ENCODE data around the gene GIT2. TPM values are rescaled to one million over a fixed set of nuclear protein-coding genes. Genes with fewer than 3 reads are reported as not detected.

GIT2 gene
- total RNA-seq, 2 donors from 2014 or later: 24.8 to 26.8 TPM

GRCh38 chr12:109890620-109891170 is 105.5 kb downstream of the GIT2 start:
- Histone ChIP-seq H3K9me3 (no peaks in the 10 kb centered on the region), H3K4me1 (peaks cover 0 to 11% of the 10 kb centered on the region in 2 donors), H3K36me3 (no peaks in the 10 kb centered on the region), H3K27me3 (no peaks in the 10 kb centered on the region), H3K4me3 (no peak overlapping the region), H3K27ac (no peak overlapping the region)
- no peak for DNase-seq (ENCODE audit: low spot score)
- no peak for TF ChIP-seq CTCF (IDR thresholded peaks at IDR 0.05)

- TF ChIP-seq CTCF (IDR thresholded peaks at IDR 0.05): no peak
- Histone ChIP-seq H3K36me3 (no peaks in the 10 kb centered on the region), H3K4me1 (peaks cover 0 to 11% of the 10 kb centered on the region in 2 donors), H3K27ac (peak overlapping the region; percentile 24 to 61), H3K4me3 (no peak overlapping the region), H3K27me3 (no peaks in the 10 kb centered on the region), H3K9me3 (no peaks in the 10 kb centered on the region)
- DNase-seq (ENCODE audit: low spot score): no peak
Measured at GRCh38 chr12:109888179-109889020, 107.8 kb downstream of the GIT2 start.

GRCh38 chr12:109885616-109886015 is 110.6 kb downstream of the GIT2 start:
- no peak for TF ChIP-seq CTCF (IDR thresholded peaks at IDR 0.05)
- Histone ChIP-seq H3K27ac (no peak overlapping the region), H3K4me3 (no peak overlapping the region), H3K36me3 (no peaks in the 10 kb centered on the region), H3K4me1 (peaks cover 0 to 16% of the 10 kb centered on the region in 2 donors), H3K9me3 (no peaks in the 10 kb centered on the region), H3K27me3 (no peaks in the 10 kb centered on the region)
- DNase-seq (ENCODE audit: low spot score): no peak

GRCh38 chr12:109883461-109883860 is 112.7 kb downstream of the GIT2 start:
- H3K9me3 ChIP-seq: no peaks in the 10 kb centered on the region
- peaks cover 0 to 27% of the 10 kb centered on the region in 2 donors for H3K4me1 ChIP-seq
- no peaks in the 10 kb centered on the region for H3K27me3 ChIP-seq
- H3K27ac ChIP-seq: no peak overlapping the region
- H3K36me3 ChIP-seq: no peaks in the 10 kb centered on the region
- no peak for TF ChIP-seq CTCF (IDR thresholded peaks at IDR 0.05)
- no peak overlapping the region for H3K4me3 ChIP-seq
- no peak for DNase-seq (ENCODE audit: low spot score)

GRCh38 chr12:109881752-109882151 is 114.4 kb downstream of the GIT2 start:
- DNase-seq (ENCODE audit: low spot score): no peak
- Histone ChIP-seq H3K36me3 (no peaks in the 10 kb centered on the region), H3K27ac (no peak overlapping the region), H3K27me3 (no peaks in the 10 kb centered on the region), H3K4me3 (no peak overlapping the region), H3K4me1 (peaks cover 0 to 32% of the 10 kb centered on the region in 2 donors), H3K9me3 (no peaks in the 10 kb centered on the region)
- TF ChIP-seq CTCF (IDR thresholded peaks at IDR 0.05): no peak

Data from right atrium auricular region (tissue), 2 donors.